CD4-positive, alpha-beta T cell treated with Interleukin-6 at 100 ng/mL for 8 hours (primary cell): ENCODE measurements around the gene DLGAP1.
"Not testable (repeated sequence)": the region's sequence is repeated elsewhere in the genome, so short reads cannot be mapped to it uniquely, and the experiment has no call there.

Source experiments
- DNase-seq: peaks from one replicate; pipeline ENCODE4 v3.0.0-alpha.2; 2020; ENCODE audit warnings: mixed read lengths, low spot score

Gene DLGAP1

DNA sequence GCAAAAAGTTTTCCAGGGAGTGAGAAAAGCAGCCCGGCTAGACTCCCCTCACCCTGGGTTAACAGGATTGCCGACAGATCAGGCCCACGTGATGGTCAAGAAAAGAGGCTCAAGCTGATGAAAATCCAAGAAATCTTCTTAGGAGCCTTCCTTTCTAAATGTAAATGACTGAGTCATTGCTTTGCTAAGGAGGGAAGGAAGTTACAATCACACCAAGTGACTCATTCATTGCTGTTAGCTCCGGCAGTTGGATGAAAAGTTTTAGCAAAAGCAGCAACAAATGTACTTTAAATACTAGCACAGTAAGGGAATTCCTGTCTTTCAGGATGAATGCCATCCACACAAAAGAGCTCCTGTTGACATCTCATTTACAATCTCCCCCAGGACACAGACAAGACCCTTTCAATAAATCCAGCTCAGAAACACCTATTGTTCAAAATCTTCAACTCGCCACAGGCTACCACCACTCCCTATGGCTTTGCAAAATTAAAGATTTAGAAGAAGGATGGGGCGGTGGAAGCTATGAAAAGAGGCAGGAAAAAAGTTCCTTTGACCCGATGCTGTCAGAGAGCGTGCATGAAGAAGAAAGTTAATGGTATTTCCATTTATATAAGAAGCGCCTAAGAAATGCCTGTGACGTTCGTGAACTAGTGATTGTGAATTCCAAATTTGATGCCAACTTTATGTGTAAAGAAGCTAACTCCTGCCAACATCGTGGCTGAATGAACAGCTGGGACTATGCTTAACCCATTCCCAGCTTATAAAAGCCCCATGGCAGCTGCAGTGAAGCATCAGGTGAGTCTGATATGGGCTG, 851.5 kb downstream of the DLGAP1 start:
- peak; percentile 37 for DNase-seq

DNA sequence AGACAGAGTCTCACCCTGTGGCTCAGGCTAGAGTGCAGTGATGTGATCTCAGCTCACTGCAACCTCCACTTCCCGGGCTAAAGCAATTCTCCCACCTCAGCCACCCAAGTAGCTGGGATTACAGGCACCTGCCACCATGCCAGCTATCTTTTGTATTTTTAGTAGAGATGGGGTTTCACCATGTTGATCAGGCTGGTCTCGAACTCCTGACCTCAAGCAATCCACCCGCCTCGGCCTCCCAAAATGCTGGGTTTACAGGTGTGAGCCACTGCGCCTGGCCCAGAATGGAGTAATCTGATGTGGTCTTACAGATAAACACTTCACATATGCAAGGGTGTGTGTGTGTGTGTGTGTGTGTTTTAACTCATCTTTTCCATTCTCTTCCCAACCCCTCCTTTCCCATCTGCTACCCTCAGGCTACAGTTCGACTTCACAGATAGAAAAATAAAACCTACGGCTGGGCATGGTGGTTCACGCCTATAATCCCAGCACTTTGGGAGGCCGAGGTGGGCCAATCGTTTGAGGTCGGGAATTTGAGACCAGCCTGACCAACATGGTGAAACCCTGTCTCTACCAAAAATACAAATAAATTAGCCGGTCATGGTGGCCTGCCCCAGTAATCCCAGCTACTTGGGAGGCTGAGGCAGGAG, 853.9 kb downstream of the DLGAP1 start:
- not testable (repeated sequence) for DNase-seq

DNA sequence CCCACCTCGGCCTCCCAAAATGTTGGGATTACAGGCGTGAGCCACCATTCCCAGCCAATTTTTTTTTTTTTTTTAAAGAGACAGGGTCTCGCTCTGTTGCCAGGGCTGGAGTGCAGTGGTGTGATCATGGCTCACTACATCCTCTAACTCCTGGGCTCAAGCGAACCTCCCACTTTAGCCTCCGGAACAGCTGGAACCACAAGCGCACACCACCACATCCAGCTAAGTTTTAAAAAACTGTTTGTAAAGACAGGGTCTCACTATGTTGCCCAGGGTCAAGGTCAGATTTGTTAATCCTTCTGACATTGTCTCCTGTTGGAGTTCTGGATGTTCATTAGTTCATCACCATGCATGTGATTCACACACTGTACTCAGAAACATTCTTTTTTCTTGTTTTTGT, 855.2 kb downstream of the DLGAP1 start:
- DNase-seq, result no peak

DNA sequence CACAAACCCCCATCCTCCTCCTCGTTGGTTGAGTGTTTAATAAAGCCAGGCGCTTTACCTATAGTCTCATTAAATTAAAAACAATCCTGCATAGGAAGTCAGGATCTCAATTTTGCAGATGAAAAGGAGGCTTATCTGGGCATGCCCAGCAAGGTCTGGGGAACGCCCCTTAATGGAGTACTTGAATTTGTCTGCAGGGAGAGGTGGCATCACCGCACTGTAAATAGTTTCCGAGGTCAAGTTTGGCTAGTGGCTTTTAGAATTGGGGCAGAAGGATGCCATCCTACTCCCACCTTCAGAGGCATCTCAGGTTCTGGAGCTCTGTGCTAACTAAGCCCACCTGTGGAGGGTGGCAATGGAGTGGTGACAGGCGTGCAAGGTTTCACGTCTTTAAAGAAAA, 855.9 kb downstream of the DLGAP1 start:
- DNase-seq, result no peak

DNA sequence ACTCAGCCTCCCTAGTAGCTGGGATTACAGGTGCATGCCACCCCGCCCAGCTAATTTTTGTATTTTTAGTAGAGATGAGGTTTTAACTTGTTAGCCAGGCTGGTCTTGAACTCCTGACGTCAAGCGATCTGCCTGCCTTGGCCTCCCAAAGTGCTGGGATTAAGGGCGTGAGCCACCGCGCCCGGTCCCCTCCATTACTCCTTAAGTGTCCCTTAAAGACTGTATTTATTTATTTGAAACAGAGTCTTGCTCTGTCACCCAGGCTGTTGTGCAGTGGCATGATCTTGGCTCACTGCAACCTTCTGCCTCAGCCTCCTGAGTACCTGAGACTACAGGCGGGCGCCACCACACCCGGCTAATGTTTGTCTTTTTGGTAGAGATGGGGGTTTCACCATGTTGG, 856.5 kb downstream of the DLGAP1 start:
- DNase-seq, result no peak

DNA sequence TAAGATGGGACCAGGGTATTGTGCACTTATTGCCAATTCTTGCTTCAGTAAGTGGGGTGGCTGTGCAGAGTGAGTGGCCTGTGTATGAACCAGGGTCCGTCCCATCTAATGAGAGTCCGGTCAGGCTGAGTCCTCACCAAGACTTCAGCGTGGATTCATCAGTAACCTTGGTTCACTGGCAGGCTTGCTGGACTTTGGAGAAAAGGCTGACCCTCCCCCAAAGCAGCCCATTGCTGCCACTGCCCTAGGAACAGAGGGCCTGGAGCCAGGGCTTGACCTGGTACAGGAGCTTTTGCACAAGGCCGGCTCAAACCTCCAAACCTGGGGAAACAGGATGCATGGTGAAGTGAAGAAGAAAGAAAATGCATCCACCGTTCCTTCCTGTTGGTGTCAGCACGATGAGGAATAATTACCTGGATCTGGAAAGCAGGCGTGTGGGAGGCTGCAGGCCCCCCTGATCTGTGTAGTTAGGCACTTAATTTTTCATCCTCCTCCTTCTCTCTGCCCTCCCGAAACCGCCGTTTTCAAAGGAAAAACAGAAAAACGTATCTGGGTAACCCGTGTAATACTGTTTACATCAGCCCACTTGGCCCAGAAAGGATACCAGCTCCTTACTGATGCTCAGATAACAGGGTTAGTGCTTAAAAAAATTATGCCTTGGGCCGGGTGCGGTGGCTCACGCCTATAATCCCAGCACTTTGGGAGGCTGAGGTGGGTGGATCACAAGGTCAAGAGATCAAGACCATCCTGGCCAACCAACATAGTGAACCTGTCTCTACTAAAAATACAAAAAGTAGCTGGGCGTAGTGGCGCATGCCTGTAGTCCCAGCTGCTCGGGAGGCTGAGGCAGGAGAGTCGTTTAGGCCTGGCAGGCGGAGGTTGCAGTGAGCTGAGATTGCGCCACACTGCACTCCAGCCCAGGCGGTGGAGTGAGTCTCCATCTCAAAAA, 857.4 kb downstream of the DLGAP1 start:
- DNase-seq, result no peak

DNA sequence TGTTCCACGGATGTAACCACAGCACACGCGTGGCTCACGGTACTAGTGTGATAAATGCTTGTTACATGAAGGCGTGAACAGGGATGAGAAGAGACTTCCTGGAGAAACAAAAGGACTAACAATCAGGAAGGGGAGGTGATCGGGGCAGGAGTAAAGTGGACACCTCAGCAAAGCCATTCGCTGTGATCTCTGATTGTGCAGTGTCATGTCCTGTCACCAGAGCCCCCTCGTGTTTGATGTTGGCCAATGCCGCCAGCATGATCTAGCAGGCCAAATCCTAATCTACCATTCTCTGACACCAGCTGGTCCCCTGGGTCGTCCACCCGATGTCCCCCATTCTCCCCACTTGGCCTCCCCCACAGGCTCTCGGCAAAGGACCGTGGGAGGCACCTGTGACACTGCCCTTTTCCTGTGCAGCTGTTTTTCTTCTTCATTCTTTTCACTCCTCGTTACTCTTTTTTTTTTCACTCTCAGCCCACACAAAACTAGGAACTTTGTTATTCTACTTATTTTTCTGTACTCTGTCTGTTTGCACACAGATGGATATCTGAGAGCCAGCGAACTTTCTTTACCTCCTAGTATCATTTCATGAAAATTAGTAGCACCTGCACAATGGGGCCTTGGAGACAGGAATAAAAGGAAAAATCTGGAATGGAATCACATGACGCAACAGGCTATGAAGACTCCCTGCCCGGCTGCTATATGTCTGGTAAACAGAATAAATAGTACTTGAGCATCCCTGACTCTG, 858.3 kb downstream of the DLGAP1 start:
- peak; percentile 52 for DNase-seq

DNA sequence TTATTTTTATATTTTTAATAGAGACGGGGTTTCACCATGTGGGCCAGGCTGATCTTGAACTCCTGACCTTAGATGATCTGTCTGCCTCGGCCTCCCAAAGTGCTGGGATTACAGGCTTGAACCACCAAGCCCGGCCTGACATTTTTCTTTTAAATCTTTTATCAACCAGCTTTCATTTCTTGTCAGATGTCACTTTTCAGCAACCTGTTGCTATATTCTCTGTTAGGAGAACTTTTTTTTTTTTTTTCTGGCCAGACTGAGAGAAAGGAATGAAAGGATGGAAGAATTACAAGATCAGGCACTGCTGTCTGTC, 858.8 kb downstream of the DLGAP1 start:
- no peak for DNase-seq

DNA sequence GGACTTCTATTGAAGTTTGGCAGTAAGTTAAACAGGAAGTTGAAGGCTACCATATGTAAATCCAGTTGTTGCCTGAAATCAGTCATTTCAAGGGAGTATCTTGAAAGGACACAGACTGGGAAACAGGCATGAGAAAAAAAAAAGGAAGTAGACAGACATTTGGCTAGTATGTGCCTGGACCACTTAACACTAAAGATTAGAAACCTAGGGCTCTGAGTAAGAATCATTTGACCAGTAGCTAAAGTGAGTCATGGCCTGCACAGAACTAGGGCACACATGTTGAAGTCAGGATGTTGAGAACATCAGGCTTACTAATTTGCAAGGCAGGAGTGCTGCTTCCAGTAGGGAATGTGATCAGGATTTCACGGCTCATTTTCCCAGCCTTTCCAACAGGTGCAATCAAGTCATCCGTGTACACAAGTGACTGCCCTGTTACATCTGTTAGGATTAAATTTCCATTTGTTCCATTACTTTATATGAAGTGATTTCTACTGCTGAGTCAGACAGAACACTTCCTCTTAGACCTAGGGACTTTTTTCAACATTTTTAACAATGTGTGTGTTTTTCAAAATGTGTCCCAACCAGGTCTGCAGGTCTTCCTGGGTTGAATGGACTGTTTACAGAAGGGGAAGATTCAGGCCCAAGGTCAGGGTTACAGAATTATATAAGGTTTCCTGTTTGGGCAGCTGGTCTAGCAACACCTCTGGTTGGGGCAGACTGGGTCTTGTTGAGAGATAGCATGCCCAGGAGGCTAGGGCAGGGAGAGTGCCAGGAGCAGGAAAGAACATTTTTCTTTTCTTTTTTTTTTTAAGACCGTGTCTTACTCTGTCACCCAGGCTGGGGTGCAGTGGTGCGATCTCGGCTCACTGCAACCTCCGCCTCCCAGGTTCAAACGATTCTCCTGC, 859.5 kb downstream of the DLGAP1 start:
- DNase-seq, result peak; percentile 37

DNA sequence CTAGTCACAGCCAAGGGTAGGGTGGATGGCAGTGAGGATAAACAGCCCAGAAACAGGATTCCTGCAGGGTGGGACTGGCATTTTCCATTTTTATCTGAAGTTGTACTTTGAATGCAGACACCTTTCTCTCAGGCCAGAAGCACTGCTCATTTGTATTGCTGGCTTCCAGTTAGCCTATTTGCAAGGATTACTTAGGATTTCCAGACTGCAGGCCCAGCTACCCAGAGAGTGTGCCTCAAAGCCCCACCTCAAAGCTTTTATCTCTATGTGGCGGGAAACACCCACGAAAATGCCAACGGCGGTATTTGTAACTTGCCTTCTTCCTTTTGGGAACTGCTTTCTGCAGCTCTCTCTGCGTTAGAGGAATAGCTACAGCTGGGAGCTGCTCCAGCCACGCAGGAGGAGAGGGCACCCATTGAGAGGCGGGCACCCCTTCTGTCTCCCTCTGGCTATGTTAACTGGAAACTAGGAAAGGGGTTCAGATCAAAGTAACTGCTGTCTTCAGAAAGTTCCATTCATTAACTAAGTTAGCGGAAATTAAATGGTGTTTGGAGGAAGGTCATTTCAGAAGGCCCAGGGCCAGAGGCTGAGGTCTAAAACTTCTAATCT, 860.2 kb downstream of the DLGAP1 start:
- peak; percentile 22 for DNase-seq

DNA sequence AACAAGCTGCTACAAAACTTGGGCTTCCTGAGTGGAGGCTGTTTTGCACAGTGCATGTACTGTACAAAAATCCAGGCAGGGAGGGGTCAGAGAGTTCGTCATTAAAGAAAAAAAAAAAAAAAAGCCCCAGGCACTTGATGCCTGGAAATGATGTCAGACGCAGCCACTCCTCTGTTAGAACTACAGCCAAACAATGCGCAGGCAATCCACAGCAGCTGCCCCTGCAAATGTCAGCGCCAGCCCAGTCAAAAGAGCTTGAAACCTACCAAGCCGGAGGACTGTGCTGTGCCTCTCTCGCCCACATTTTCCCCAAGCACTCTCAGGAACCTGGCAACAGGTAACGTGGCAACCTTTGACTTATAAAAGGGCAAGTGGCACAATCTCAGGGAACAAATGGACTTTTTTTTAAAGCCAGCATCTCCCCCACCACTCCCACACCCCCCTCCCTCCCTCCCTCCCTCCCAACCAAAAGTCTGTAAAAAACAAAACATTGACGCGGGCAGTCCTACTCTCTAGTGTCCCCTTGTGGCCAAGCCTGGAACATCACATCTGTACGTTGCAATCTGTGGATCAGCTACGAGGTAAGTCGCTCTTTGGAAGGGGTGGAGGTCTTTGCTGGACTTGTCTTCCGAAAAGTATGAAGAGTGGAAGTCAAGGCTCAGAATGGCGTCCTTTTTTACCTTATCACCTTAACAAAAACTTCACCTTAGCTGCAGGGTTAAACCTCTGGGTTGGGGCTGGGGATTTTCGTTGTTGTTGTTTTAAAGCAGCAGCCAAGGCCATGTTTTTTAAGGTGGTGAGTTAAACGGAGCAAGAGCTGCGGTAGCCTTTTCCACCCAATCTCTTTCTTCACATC, 861.0 kb downstream of the DLGAP1 start:
- peak; percentile 90 for DNase-seq

DNA sequence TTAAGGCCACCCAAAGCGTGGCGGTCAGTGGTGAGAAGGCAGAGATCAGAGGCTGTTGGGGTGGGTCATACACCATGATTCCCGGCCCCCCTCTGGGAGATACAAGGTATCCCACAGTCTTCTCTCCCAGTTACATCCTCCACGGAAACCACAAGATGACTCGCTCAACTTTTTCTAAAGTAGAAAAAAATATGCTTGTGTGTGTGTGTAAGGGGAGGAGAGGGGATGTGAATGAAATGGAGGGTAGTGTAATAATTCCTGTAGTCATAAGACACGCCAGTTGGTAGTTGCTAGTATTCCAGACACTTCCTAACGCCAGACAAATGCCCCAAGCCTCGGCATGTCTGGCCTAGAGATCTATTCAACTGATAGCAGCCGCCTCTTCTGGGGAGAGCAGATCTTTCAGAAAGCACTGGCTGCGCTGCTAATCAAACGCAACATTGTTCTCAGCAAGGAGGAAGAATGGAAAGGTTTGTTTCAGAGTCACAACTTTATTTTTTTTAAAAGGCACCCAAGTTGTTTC, 861.7 kb downstream of the DLGAP1 start:
- DNase-seq, result peak; percentile 23

DNA sequence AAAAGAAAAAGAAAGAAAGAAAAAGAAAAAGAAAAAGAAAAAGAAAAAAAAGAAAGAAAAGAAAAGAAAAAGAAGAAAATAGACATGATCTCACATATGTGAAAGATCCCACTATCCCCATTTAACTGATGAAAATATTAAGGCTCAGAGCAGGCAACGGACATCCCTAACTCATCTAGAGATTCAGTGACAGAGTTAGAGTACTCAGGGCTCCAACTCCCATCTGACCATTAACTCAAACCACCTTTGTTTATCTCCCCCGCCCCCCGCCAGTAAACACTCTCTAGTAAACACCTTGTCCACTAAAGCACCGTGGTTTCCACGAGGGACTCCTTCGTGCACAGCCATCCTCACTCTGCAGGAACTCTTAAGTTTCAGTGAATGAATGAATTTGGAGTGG, 862.2 kb downstream of the DLGAP1 start:
- no peak for DNase-seq

DNA sequence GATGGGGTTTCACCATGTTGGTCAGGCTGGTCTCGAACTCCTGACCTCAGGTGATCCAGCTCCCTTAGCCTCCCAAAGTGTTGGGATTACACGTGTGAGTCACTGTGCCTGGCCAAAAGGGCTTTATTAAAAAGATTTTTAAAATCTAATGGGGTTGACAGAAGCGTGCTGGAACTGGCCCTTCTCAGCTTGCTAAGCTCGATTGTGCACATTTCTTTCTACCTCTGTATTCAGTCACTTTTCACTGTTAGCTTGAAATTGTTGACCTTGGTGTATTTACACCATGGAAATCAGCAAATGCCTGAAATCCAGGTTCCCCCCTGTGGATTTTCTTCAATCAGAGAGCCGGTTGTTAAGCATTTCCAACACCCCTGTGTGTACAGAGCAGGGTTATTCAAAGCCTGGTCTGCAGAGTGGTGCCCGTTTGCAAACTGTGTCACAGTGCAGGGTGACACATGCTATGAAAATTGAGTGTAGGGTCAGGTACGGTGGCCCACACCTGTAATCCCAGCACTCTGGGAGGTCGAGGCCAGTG, 864.9 kb downstream of the DLGAP1 start:
- DNase-seq, result no peak

DNA sequence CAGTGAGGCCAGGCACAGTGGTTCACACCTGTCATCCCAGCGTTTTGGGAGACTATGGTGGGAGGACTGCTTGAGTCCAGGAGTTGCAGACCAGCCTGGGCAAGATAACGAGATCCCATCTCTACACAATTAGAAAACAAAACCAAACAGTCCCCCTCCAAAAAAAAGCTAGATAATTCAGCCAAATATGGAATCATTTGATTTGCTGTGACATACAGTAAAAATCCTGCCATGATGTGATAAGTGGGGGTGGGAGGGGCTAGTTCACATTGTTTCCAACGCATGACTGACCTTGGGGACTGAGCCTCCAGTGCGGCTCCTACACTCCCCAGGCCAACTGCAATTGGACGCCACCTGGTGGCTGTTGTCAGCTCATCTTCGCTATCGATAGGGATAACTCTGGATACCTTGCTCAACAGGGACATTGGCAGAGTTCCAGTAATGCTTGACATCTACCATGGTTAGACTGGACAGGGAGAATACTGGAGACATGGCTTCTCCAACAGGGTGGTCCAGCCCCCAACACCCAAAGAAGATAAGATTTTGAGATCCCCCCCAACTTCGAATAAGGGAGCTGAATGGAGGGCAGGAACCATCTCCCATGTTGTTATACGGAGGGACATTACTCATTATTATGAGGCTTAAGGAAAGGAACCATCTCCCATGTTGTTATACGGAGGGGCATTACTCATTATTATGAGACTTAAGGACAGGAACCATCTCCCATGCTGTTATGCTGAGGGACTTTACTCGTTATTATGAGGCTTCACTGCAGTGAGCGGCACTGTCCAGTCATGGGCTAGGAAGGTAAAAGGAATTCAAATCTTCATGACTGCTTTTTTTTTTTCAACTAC, 869.2 kb downstream of the DLGAP1 start:
- peak; percentile 65 for DNase-seq

DNA sequence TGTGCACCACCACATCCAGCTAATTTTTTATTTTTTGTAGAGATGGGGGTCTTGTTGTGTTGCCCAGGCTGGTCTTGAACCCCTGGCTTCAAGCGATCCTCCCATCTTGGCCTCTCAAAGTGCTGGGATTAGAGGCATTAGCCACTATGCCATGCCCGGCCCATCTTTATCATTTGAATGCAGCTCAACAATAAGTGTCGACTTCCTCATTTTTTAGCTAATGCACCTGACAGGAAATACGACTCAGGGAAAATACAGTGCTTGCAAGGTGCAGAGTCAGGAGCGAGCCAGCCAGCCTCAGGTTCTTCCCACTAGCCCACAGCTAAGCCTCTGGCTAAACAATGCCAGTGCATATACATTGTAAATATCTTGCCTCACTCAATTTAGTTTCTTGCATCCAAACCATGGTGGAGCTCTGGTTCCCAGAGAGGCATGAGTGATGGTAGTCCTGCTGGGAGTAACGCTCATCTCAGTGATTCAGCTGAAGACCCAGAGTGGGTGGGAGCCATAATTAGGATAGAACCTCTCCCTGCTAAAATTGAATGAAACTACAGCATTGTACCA, 870.1 kb downstream of the DLGAP1 start:
- DNase-seq, result no peak

DNA sequence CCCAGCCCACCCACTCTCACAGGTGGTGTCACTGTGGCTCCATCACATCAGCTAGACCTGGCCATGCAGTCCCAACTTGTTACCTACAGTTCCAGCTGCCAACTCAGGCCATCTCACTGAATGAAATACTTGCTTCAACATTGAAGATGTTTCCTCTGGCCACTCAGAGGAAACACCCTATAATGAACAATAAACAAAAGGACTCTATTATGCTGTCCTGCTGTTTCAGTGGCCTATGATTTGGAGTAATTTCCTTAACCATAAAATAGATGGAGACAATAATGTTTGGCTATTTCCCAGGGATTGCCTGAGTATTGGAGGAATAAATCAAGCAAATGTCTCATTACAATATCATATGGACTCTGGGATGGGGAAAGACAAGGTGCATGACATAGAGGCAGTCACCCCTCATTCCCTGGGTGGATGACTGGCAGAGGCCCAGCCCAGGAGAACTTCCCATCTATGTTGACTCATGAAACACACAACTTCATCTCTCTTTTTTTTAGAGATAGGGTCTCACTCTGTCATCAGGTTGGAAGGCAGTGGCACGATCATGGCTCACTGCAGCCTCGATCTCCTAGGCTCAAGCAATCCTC, 870.7 kb downstream of the DLGAP1 start:
- DNase-seq, result no peak
